Adipose tissue (tissue), 3 donors: ENCODE results near the gene ZNF827. TPM values are rescaled to one million over a fixed set of nuclear protein-coding genes. Genes with fewer than 3 reads are reported as not detected.

Experiments
- H3K27ac ChIP-seq: one replicate; pipeline ENCODE4 v1.5.1; 2013; ENCODE audit warnings: low read depth, low read length
- WGBS, 3 donors: extraction: QIAGEN DNeasy Blood & Tissue Kit; methylation state at CpG; one replicate each; pipeline ENCODE4 v1.1.7; 2013; 5-methylcytosine and 5-hydroxymethylcytosine counted together
- polyA plus RNA-seq, 3 donors: library from polyadenylated mRNA; stranded (reverse); fragments of 200-250 nt; gene quantifications; one replicate each; pipeline ENCODE4 v1.2.3, GENCODE V29; 2013
- donor health status: healthy with polysubstance abuse.
- donor health status: Bipolar disorder and iron deficiency.
- donor health status: healthy.

Gene ZNF827
- polyA plus RNA-seq, 3 donors, result 1.7 to 2.8 (median 1.9) TPM

DNA sequence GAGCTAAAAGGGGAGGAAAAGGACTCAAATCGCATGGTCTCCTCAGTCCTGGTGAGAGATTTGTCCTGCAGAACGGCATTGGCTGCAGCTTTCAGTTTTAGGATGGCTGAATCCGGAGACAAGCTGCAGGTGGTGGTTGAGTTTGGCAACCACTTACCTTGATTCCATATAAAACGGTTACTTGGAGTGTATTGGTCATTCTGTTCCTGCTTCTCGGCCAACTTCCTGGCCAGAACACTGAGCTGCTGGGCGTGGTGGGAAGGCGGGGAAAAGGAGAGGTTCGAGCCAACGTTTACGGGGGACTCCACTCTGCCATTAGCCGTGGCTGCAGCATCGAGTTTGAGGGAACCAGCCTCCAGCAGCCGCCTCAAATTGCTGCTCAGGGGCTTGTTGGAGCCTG lies 36.1 kb downstream of the ZNF827 start:
- H3K27ac ChIP-seq, result no peak overlapping the region
- 83 to 92% (median 84%) methylated on average over 13 of the region's 13 CpGs for WGBS, 3 donors

DNA sequence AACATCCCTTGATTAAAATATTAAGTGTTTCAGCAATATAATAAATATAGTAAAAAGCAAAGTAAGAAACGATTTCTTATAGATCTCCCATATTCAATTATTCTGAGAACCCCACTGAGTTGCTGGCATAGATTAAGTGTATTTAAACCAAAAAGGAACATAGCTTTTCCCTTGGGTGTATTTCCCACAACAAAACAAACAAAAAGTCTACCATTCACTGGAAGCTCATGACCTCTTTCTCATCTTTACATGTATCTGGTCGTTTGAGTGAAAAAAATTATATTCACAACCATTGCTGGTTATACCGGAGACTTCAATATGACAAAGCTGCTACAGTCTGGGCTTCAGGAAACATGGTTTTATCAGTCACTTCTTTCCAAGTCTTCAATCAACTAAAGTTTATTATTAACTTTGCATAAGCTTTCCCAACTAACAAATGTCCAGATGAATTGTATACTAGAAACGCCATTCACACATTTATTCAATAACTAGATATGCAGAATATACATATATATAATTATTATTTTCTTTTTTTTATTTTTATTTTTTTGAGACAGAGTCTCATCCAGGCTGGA lies 38.6 kb downstream of the ZNF827 start:
- no peak overlapping the region for H3K27ac ChIP-seq
- 23 to 85% (median 79%) methylated on average over 4 of the region's 4 CpGs for WGBS, 3 donors

DNA sequence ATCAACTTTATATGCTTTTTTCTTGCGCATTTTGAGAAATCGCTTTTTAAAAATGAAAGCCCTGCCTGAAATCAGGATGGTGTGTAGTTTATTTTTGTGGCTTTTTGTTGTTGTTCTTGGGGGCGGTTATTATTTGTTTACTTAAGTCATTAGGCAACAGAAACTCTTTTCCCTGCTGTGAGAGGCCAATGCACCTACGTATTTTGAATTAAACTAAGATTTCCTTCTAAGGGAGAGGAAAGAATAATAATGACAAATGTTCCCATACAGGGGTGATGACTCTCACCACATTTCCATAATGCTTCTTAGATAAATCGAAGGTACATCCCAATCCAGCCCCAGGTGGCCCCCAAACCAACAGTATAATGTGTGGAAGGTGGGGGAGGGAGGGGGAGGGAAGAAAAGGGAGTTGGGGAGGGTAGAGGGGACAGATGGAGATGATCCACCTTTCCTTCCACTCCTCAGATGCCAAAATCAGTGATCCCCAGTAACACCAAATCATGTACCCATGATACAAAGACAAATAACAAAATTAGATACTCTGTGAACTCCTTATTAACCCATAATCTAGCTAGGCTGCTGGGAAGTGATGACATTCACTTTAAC lies 39.6 kb downstream of the ZNF827 start:
- H3K27ac ChIP-seq, result no peak overlapping the region
- WGBS, 3 donors, result 83 to 94% (median 86%) methylated on average over 5 of the region's 5 CpGs

DNA sequence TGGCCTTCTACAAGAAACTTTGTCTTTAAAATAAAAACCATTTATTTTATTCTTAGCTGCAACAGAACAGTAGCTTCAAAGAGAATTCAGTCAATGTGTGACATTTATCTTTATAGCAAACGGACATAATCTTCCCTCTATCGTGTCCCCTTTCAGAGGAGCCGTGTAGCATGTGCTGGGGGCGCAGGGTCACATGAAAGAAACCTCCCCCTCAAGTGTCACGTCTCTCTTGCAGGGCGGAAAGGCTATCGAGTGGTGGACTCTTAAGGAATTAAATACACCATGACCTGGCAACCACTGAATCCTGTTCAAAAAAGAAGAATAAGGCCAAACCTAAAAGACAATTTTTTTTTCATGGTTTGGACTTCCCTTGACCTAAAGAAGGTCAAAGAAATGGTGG lies 40.2 kb downstream of the ZNF827 start:
- H3K27ac ChIP-seq, result no peak overlapping the region
- 86 to 88% (median 86%) methylated on average over 7 of the region's 7 CpGs for WGBS, 3 donors

DNA sequence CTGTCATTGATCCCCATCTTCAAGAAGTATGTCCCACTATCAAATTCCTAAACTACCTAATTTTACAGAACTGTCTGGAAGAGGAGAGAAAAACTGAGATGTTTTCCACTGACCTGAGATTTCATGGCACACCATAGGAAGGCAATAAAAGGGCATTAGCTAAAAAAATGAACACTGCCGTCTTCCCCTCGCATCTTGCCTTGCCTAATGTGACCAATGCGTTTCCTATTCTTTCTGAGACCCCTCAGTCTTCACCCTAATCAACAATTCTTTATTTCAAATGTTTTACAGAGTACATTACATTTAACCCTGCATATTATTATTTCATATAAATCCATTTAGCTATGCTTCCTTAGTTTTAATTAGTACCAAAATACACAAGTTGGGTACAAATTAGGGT lies 43.6 kb downstream of the ZNF827 start:
- no peak overlapping the region for H3K27ac ChIP-seq
- WGBS, 3 donors, result 95 to 98% (median 97%) methylated on average over 3 of the region's 3 CpGs

DNA sequence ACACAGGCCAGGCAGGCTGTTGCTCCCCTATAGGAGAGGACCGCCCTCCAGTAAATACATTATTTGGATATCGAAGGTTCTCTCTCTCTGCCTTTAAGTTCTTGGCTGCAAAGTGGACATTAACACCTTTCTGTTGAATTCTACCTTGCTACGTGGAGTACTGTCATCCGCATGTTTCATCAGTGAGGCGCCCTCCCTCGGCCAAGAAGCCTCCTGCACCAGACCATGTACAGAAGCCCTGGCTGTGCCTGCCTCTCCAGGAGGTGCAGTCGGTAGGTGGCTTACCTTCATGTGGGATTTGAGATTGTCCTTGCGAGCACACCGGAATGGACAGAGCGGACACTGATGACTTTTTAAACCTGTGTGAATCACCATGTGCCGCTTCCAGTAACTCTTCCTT lies 46.7 kb downstream of the ZNF827 start:
- 92 to 95% (median 95%) methylated on average over 11 of the region's 11 CpGs for WGBS, 3 donors
- no peak overlapping the region for H3K27ac ChIP-seq

DNA sequence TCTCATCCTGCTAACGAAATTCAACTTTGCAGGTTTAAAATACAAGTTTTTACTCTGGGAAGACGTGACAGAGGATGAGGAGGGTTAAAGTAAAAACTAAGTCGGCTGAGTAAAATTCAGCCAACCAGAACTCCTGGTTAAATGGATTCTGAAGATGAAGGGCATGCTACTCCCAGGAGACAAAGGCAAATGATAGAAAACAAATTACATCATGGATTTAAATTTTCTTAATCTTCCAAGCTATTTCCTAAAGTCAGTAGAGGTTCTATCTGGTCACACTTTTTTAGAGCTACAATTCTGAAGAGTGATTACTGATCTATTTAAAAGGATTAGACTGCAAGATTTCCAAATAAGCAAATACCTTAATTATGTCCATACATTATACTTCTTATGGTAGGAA lies 47.9 kb downstream of the ZNF827 start:
- 81 to 88% (median 87%) methylated on average over 3 of the region's 3 CpGs for WGBS, 3 donors
- no peak overlapping the region for H3K27ac ChIP-seq

DNA sequence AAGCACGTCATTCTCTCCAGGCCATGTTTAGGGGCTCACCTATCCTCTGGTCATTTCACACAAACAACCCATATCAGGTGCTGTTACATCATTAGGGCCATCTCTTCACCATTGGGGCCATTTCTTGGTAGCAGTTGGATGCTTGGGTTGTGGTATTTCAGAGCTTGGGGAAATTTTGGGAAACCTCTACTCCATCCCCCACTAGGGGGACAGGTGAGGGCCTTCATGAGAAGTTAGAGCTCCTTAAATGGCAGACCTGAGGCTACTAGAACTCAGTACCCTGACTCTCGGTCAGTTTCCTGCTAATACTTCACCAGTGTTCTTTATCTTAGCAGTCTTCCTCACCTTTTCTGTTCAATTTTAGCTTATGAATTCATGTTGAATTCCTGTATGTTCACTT lies 50.2 kb downstream of the ZNF827 start:
- 97 to 100% (median 98%) methylated on average over 2 of the region's 2 CpGs for WGBS, 3 donors
- no peak overlapping the region for H3K27ac ChIP-seq

DNA sequence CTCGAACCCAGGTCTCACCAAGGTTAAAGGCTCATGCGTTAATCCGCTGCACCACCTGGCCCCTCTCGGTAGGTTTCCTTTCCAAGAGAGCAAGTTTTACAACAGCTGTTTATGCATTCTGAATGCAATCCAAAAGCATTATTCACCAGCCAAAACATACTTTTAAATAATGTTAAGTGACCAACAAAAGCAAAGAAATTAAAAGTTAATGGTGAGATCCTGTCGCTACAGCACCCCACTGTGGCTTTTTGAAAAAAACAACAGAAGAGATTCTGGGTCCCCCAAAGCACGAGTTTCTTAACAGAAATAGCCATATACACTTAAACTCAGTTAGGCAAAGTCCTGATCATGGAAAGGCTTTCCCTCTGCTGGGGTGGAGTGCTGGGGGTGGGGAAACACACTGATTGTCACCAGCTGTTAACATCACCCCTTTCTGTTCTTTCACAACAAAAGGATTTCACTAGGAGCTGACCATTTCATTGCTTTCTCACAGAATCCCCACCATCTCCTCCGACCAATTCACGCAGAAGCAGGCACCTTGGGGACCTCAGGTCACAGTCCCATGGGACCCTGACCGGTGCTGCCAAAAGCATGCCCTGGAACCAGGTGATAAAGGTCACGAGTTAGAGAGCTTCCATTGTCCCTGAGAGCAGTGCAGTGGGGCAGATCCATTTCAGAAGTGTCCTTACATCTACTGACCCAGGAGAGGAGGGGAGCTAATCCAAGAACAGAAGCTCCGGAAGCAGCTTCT lies 51.2 kb downstream of the ZNF827 start:
- 28 to 70% (median 44%) methylated on average over 11 of the region's 11 CpGs for WGBS, 3 donors

DNA sequence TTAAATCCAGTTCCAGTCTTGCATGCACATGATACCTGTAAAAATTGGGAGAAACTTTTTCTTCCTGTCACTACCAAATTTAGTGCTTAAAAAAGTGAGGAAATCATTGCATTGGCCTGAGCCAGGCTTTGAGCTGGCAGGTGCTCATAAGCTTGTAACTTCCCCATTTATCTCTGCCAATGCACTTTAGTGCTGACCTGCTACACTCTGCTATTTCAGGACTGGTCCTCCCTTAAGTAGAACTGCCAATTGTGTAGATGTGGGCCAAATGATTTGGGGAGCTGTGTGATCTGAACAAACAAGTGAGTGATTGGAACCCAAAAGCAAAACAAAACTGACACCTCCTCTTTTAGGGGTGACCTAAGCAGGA lies 51.8 kb downstream of the ZNF827 start:
- no peak overlapping the region for H3K27ac ChIP-seq

More for the DNA sequence above, 51.2 kb downstream of the ZNF827 start:
- no peak overlapping the region for H3K27ac ChIP-seq

DNA sequence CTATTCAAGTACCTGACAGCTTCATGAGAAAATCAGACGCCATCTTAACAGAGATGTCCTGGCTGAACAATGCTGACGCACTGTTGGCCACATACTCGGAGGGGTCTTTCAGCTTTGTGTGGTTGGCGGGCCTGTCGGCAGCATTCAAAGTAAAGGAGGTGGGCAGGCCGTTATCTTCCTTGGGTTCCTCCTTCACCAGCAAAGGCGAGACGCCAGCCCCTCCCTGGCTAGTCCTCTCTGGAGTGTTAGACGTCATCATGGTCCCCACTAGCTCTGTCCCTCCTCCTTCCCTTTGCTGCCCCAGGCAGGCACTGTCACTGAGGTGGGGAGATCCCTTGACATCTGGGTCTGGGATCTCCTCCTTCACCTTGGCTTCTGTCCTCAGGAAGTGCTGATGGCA lies 53.0 kb downstream of the ZNF827 start:
- no peak overlapping the region for H3K27ac ChIP-seq
- WGBS, 3 donors, result 90 to 96% (median 94%) methylated on average over 9 of the region's 9 CpGs

DNA sequence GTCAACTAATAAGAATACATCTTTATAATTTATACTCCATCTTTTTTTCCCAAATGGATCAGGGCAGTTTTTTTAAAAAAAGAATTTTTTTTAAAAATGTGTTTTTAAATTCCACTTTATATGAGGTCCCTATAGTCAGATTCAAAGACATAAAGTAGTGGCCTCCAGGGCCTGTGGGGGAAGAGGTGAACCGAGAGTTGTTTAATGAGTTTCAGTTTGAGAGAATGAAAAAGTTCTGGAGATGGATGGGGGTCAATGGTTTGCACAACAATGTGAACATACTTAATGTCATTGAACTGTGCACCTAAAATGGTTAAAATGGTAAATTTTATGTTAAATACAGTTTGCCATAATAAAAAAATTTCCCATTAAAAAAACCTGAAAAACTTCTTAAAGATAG lies 53.8 kb downstream of the ZNF827 start:
- H3K27ac ChIP-seq, result no peak overlapping the region
- WGBS, 3 donors, result 96 to 100% (median 98%) methylated on average over 1 of the region's 1 CpG

DNA sequence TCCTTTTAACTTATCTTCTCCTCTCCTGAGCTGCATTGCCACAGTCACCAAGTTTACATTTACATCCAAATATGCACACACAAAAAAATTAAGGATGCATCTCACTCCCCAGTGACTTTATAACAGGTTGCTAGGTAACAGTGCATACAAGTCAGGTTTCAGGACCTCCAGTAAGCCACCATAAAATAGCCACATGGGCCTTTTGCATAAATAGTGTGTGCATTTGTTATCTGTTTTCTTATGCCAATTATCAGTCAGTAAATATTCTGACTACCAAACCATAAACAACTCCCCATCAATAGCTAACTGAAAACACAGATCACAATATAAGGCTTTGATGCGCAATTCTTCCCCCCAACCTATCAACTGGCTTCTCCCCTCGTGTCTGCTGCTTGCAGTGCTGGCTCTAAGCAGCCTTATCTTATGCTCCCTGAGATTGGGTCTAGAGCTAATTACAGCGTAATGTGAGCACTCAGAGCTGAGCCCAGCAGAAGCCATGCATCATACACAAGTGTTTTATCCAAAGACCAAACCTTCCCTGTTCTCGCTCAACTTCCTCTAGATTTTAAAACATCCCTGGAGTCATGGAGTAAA lies 55.4 kb downstream of the ZNF827 start:
- no peak overlapping the region for H3K27ac ChIP-seq
- WGBS, 3 donors, result 85 to 97% (median 88%) methylated on average over 4 of the region's 4 CpGs

DNA sequence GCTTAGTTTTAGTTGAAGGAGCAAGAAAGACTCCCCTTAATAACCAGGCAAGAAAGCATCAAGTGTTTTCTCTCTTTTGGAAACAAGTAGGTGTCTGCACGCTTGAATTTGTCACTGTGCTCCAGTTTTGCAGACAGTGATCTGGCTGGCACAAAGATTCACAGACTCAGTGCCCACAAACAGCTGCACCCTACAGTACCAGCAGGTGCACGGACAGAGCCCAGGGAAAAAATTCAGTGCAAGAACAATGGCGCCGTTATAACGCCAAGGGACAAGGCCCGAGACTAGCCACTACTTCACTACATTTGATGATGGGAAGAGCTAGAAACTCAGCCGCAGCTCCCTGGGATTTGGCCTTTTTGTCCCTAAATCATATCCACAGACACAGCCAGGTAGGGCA lies 56.0 kb downstream of the ZNF827 start:
- WGBS, 3 donors, result 93 to 98% (median 97%) methylated on average over 7 of the region's 7 CpGs
- H3K27ac ChIP-seq, result no peak overlapping the region

DNA sequence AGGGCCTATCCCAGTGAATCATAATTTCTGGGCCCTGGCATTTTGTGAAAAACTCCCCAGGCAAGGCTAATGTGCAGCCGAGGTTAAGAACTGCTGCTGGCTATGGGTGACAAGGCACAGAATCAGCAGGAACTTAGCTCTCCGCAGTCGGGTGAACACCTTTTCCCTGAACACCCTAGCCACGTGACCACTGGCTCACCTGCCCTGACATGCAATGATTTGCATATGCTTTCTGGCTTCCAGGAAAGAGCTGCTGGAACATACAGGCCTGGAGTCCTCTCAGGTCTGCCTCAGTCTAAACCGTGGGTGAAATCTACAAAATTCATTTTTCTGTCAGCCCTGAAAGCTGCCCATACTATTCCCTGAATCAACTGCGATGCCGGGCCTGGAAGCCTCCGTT lies 56.6 kb downstream of the ZNF827 start:
- no peak overlapping the region for H3K27ac ChIP-seq
- WGBS, 3 donors, result 43 to 73% (median 69%) methylated on average over 8 of the region's 8 CpGs

DNA sequence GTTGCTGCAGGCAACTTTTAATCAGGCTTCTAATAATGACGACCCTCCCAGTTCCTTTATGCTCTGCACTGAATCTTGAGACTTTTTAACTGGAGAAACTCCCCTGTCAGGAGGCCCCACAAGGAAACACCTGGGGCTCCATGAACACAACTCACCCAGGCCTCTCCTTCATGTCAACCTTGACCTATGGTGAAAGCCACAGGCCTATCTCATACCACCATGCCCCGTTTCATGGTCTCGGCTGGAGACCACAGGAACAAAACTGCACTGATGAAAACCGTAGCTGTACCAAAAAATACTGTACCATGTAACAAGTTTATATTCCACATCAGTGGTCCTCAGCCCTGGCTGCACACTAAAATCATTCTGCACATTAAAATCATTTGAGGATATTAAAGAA lies 57.0 kb downstream of the ZNF827 start:
- WGBS, 3 donors, result 59 to 84% (median 63%) methylated on average over 4 of the region's 4 CpGs
- H3K27ac ChIP-seq, result no peak overlapping the region

DNA sequence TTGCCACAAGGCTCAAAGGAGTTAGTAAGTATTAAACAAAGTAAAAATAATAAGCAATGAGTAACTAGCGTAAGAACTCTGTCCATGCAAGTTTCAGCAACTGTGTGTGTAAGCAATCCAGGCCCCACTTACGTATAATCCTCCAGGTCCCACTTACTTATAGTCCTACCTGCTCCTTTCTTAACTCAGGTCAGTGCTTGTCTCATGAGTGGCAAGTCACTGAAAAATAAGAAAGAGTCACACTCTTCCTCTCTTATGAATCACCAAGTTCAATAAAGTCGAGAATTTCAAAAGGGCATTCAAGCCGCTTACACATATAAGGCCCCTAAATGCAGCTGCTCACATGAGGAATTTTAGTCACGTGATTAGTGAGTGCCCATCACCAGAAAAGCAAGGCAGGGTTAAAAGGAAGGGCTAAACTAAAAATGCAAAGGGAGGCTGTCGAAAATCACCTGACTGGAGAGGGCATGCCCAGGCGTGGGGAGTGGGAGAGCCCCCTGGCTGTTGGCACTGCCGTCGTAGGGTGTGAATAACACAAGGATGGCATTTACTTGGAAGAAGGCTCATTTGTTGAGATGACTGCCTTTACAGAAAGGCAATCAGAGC lies 58.2 kb downstream of the ZNF827 start:
- no peak overlapping the region for H3K27ac ChIP-seq
- 95 to 98% (median 95%) methylated on average over 9 of the region's 9 CpGs for WGBS, 3 donors

DNA sequence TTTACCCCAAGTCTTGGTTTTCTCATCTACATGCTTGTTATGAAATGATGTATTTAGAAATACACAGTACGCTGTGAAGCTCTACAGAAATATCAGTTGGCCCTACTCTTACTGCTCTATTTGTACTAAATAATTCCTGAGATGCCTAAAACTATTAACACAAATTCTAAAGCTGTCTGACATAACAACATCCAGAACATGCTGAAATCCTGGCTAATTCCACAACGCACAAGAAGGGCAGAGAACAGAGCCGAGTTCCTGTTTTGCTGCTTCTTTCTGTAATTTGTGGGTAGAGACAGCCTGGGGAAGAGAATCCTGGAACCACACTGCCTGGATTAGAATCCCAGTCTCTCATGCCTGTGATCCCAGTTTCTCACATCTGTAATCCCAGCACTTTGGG lies 59.0 kb downstream of the ZNF827 start:
- H3K27ac ChIP-seq, result no peak overlapping the region
- WGBS, 3 donors, result 37 to 60% (median 46%) methylated on average over 3 of the region's 3 CpGs
